ENCODE results near the gene ZNF467. TPM values are rescaled to one million over a fixed set of nuclear protein-coding genes. Genes with fewer than 3 reads are reported as not detected.

ZNF467 gene
- total and polyA plus RNA-seq, 2 experiments from 2014 or later, result 0.10 to 0.40 TPM

DNA sequence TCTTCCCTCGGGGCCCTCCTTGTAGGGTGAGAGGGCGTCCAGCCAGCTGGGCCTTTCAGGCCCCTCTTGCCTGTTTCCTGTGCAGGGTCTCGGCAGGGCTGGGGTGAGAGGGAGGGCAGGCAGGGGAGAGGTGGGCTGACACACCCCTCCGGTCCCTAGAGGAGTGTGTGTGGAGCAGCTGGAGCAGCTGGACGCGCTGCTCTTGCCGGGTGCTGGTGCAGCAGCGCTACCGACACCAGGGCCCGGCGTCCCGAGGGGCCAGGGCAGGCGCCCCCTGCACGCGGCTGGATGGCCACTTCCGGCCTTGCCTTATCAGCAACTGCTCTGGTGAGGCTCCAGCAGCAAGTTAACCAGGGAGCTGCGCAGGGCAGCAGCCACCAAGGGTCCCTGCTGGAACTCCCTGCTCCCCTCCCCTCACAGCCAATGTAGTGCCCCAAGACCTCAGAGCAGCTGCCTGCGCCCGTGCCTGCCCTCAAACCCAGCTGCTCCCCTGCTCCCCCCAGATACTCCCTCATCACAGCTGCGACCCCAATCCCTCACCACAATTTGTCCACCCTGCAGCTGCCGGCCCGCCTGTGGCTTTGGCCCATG is 49.1 kb upstream of the ZNF467 start:
- Histone ChIP-seq H3K4me3 (no peak overlapping the region), H3K27ac (ENCODE audit: low read depth) (no peak overlapping the region), H3K79me2 (replicated peaks; ENCODE audit: insufficient read depth) (no peaks in the 10 kb centered on the region), H3K9me2 (ENCODE audit: insufficient read depth) (no peaks in the 10 kb centered on the region), H3K36me3 (ENCODE audit: insufficient read depth) (no peaks in the 10 kb centered on the region), H3K27me3 (ENCODE audit: insufficient read depth) (no peaks in the 10 kb centered on the region), H3K4me1 (ENCODE audit: insufficient read depth) (no peaks in the 10 kb centered on the region), H3K4me2 (no peak overlapping the region), H4K20me1 (replicated peaks; ENCODE audit: insufficient read depth) (no peaks in the 10 kb centered on the region), H3F3A (replicated peaks; ENCODE audit: low read depth) (no peaks in the 10 kb centered on the region), H2AFZ (no peak overlapping the region)
- Mint-ChIP-seq H3K27ac (no peak overlapping the region), H3K27me3 (ENCODE audit: insufficient read depth, low read depth, poor library complexity) (peaks cover 8% of the 10 kb centered on the region), H3K4me3 (no peak overlapping the region), H3K9me3 (peaks cover 14% of the 10 kb centered on the region; the same call in 2 of the 3 replicates), H3K36me3 (ENCODE audit: low read depth) (no peaks in the 10 kb centered on the region), H3K4me1 (no peaks in the 10 kb centered on the region)
- DNase-seq (ENCODE audit: low spot score) (no peak), ATAC-seq (no peak)
- TF ChIP-seq JUNB (IDR thresholded peaks at IDR 0.05; ENCODE audit: unreplicated experiment) (no peak), ZNF331 (CRISPR knock-in tag; IDR thresholded peaks at IDR 0.05; ENCODE audit: low read depth) (no peak), EZH2phosphoT487 (IDR thresholded peaks at IDR 0.05; ENCODE audit: unreplicated experiment) (no peak), EZH2 (IDR thresholded peaks at IDR 0.05; ENCODE audit: low read depth, unreplicated experiment) (no peak), POLR2AphosphoS5 (IDR thresholded peaks at IDR 0.05; ENCODE audit: low read depth) (no peak), CREB1 (CRISPR knock-in tag; IDR thresholded peaks at IDR 0.05; ENCODE audit: low read depth) (no peak), STAT1 (IDR thresholded peaks at IDR 0.05; ENCODE audit: unreplicated experiment) (no peak), ZNF114 (CRISPR knock-in tag; IDR thresholded peaks at IDR 0.05) (no peak), NANOG (IDR thresholded peaks at IDR 0.05; ENCODE audit: borderline replicate concordance) (no peak)
- TF ChIP-seq, protein P1, sequence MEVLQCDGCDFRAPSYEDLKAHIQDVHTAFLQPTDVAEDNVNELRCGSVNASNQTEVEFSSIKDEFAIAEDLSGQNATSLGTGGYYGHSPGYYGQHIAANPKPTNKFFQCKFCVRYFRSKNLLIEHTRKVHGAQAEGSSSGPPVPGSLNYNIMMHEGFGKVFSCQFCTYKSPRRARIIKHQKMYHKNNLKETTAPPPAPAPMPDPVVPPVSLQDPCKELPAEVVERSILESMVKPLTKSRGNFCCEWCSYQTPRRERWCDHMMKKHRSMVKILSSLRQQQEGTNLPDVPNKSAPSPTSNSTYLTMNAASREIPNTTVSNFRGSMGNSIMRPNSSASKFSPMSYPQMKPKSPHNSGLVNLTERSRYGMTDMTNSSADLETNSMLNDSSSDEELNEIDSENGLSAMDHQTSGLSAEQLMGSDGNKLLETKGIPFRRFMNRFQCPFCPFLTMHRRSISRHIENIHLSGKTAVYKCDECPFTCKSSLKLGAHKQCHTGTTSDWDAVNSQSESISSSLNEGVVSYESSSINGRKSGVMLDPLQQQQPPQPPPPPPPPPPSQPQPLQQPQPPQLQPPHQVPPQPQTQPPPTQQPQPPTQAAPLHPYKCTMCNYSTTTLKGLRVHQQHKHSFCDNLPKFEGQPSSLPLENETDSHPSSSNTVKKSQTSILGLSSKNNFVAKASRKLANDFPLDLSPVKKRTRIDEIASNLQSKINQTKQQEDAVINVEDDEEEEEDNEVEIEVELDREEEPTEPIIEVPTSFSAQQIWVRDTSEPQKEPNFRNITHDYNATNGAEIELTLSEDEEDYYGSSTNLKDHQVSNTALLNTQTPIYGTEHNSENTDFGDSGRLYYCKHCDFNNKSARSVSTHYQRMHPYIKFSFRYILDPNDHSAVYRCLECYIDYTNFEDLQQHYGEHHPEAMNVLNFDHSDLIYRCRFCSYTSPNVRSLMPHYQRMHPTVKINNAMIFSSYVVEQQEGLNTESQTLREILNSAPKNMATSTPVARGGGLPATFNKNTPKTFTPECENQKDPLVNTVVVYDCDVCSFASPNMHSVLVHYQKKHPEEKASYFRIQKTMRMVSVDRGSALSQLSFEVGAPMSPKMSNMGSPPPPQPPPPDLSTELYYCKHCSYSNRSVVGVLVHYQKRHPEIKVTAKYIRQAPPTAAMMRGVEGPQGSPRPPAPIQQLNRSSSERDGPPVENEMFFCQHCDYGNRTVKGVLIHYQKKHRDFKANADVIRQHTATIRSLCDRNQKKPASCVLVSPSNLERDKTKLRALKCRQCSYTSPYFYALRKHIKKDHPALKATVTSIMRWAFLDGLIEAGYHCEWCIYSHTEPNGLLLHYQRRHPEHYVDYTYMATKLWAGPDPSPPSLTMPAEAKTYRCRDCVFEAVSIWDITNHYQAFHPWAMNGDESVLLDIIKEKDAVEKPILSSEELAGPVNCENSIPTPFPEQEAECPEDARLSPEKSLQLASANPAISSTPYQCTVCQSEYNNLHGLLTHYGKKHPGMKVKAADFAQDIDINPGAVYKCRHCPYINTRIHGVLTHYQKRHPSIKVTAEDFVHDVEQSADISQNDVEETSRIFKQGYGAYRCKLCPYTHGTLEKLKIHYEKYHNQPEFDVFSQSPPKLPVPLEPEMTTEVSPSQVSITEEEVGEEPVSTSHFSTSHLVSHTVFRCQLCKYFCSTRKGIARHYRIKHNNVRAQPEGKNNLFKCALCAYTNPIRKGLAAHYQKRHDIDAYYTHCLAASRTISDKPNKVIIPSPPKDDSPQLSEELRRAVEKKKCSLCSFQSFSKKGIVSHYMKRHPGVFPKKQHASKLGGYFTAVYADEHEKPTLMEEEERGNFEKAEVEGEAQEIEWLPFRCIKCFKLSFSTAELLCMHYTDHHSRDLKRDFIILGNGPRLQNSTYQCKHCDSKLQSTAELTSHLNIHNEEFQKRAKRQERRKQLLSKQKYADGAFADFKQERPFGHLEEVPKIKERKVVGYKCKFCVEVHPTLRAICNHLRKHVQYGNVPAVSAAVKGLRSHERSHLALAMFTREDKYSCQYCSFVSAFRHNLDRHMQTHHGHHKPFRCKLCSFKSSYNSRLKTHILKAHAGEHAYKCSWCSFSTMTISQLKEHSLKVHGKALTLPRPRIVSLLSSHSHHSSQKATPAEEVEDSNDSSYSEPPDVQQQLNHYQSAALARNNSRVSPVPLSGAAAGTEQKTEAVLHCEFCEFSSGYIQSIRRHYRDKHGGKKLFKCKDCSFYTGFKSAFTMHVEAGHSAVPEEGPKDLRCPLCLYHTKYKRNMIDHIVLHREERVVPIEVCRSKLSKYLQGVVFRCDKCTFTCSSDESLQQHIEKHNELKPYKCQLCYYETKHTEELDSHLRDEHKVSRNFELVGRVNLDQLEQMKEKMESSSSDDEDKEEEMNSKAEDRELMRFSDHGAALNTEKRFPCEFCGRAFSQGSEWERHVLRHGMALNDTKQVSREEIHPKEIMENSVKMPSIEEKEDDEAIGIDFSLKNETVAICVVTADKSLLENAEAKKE (CRISPR knock-in tag; IDR thresholded peaks at IDR 0.05), result no peak
- TF ChIP-seq, protein P2, sequence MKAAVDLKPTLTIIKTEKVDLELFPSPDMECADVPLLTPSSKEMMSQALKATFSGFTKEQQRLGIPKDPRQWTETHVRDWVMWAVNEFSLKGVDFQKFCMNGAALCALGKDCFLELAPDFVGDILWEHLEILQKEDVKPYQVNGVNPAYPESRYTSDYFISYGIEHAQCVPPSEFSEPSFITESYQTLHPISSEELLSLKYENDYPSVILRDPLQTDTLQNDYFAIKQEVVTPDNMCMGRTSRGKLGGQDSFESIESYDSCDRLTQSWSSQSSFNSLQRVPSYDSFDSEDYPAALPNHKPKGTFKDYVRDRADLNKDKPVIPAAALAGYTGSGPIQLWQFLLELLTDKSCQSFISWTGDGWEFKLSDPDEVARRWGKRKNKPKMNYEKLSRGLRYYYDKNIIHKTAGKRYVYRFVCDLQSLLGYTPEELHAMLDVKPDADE (IDR thresholded peaks at IDR 0.05), result no peak
- TF ChIP-seq, protein P3, sequence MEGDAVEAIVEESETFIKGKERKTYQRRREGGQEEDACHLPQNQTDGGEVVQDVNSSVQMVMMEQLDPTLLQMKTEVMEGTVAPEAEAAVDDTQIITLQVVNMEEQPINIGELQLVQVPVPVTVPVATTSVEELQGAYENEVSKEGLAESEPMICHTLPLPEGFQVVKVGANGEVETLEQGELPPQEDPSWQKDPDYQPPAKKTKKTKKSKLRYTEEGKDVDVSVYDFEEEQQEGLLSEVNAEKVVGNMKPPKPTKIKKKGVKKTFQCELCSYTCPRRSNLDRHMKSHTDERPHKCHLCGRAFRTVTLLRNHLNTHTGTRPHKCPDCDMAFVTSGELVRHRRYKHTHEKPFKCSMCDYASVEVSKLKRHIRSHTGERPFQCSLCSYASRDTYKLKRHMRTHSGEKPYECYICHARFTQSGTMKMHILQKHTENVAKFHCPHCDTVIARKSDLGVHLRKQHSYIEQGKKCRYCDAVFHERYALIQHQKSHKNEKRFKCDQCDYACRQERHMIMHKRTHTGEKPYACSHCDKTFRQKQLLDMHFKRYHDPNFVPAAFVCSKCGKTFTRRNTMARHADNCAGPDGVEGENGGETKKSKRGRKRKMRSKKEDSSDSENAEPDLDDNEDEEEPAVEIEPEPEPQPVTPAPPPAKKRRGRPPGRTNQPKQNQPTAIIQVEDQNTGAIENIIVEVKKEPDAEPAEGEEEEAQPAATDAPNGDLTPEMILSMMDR (conservative IDR thresholded peaks at IDR 0.05; ENCODE audit: low read depth in 2 of 2), result no peak
- TF ChIP-seq, protein P4, sequence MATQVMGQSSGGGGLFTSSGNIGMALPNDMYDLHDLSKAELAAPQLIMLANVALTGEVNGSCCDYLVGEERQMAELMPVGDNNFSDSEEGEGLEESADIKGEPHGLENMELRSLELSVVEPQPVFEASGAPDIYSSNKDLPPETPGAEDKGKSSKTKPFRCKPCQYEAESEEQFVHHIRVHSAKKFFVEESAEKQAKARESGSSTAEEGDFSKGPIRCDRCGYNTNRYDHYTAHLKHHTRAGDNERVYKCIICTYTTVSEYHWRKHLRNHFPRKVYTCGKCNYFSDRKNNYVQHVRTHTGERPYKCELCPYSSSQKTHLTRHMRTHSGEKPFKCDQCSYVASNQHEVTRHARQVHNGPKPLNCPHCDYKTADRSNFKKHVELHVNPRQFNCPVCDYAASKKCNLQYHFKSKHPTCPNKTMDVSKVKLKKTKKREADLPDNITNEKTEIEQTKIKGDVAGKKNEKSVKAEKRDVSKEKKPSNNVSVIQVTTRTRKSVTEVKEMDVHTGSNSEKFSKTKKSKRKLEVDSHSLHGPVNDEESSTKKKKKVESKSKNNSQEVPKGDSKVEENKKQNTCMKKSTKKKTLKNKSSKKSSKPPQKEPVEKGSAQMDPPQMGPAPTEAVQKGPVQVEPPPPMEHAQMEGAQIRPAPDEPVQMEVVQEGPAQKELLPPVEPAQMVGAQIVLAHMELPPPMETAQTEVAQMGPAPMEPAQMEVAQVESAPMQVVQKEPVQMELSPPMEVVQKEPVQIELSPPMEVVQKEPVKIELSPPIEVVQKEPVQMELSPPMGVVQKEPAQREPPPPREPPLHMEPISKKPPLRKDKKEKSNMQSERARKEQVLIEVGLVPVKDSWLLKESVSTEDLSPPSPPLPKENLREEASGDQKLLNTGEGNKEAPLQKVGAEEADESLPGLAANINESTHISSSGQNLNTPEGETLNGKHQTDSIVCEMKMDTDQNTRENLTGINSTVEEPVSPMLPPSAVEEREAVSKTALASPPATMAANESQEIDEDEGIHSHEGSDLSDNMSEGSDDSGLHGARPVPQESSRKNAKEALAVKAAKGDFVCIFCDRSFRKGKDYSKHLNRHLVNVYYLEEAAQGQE (IDR thresholded peaks at IDR 0.05; ENCODE audit: unreplicated experiment), result no peak
